GM12873 (cell line): Measurements from ENCODE around the gene FAM120A.

ENCODE experiments used
- TF ChIP-seq, protein P1 (sequence below): IDR thresholded peaks from 2 replicates; pipeline ENCODE4 v1.5.1; 2012; ENCODE audit warnings: low read depth, mild to moderate bottlenecking, moderate library complexity, low read length, control low read depth; ENCODE audit not compliant: insufficient read depth; ENCODE audit errors: missing control alignments

Gene FAM120A

GRCh38 chr9:93467062-93467416, 15.6 kb downstream of the FAM120A start:
- TF ChIP-seq, protein P1, sequence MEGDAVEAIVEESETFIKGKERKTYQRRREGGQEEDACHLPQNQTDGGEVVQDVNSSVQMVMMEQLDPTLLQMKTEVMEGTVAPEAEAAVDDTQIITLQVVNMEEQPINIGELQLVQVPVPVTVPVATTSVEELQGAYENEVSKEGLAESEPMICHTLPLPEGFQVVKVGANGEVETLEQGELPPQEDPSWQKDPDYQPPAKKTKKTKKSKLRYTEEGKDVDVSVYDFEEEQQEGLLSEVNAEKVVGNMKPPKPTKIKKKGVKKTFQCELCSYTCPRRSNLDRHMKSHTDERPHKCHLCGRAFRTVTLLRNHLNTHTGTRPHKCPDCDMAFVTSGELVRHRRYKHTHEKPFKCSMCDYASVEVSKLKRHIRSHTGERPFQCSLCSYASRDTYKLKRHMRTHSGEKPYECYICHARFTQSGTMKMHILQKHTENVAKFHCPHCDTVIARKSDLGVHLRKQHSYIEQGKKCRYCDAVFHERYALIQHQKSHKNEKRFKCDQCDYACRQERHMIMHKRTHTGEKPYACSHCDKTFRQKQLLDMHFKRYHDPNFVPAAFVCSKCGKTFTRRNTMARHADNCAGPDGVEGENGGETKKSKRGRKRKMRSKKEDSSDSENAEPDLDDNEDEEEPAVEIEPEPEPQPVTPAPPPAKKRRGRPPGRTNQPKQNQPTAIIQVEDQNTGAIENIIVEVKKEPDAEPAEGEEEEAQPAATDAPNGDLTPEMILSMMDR, result no peak

GRCh38 chr9:93467462-93467861, 16.0 kb downstream of the FAM120A start:
- TF ChIP-seq, protein P1, result no peak

DNA sequence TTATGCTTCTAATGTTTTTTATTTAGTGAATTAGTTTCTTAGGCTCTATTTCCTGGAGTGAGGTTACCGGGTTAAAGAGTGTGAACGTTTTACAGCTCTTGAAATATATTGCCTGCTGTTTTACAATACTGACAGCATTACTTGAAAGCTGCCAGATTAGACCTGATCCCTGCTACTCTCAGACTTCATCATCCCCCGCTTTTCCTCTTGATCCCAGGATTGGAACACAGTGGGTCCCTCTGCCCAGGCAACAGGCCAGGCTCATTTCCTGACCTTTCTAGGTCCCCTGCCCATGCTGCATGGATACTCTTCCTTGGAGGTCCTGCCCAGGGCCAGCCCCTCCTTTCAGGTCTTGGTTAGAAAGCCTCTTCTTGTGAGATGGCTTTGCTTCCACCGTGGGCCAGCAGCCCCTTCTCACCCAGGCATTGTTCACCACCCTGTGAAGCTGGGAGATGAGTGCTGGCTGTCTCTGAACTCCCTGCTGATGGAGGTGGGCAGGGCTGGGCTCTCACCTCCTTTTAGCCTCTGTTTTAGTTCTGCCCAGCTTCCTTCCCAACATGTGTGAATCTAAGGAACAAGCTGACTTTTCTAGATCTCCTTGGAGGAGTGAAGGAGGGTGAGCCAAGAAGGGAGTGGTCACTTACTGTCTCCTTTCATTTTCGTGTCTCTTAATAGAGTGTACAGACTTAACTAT, 17.4 kb downstream of the FAM120A start:
- TF ChIP-seq, protein P1, result no peak

DNA sequence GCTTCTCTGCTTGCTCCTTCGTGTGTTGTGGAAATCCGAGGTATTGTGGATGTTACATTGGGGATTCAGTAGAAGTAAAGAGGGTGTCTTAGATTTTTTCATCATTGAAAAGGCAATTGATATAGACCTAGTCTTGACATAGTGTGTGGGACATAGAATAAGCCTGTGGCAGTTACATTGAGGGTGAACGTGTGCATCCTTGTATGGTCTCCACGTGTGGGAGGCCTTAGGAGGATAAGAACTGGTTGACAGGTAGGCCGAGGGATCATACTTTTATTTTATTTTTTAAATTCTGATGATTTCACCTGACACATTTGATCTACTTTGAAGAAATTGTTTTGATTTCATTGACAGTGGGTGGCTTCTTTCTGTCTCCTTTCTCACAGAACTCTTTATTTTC, 18.9 kb downstream of the FAM120A start:
- TF ChIP-seq, protein P1, result no peak

DNA sequence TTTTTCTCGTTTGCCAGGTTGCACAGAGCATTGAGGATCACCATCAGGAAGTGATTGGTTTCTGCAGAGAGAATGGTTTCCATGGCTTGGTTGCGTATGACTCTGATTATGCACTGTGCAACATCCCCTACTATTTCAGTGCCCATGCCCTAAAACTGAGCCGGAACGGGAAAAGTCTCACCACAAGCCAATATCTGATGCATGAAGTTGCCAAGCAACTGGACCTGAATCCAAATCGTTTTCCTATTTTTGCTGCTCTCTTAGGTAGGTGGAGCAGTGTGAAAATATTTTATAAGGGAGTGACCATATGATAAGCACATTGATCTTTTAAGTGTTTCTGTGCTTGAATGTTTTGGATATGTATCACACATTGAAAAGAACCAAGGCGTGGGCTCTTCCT, 19.6 kb downstream of the FAM120A start:
- TF ChIP-seq, protein P1, result no peak

GRCh38 chr9:93473411-93473810, 21.9 kb downstream of the FAM120A start:
- TF ChIP-seq, protein P1, result no peak

- TF ChIP-seq, protein P1, result no peak
These were observed 23.6 kb downstream of the FAM120A start for GRCh38 chr9:93475108-93475507.
